OCI-LY7 (cell line): ENCODE results near the gene ACTRT1.

Source experiments
- CTCF ChIP-seq: fragments of 200-600 bp; sonication (generic); conservative IDR thresholded peaks from 2 replicates; pipeline ENCODE4 v1.5.1; 2014; ENCODE audit warnings: mild to moderate bottlenecking, antibody characterized with exemption, low read length, moderate library complexity, mixed read lengths
- EZH2phosphoT487 ChIP-seq: fragments of 200-600 bp; sonication (generic); IDR thresholded peaks from 2 replicates; pipeline ENCODE4 v1.6.1; 2018; ENCODE audit warnings: low read depth, borderline replicate concordance, mild to moderate bottlenecking, mixed run types, antibody characterized with exemption, low read length, moderate library complexity, mixed read lengths

- TF ChIP-seq CTCF (no peak), EZH2phosphoT487 (no peak)
Measured at GRCh38 chrX:128012015-128012414, 40.2 kb downstream of the ACTRT1 start.
